Osteocyte (in vitro differentiated cells): ENCODE results near the gene B3GALT6. TPM values are rescaled to one million over a fixed set of nuclear protein-coding genes. Genes with fewer than 3 reads are reported as not detected.
A peak's percentile ranks its signal among the peaks of the same experiment; 100 is the strongest.

Source experiments
- DNase-seq: peaks from one replicate; pipeline ENCODE4 v3.0.0; 2021; ENCODE audit warnings: mixed read lengths; ENCODE audit not compliant: unreplicated experiment; ENCODE audit errors: extremely low spot score
- H3K27ac Mint-ChIP-seq: one replicate; pipeline ENCODE4 v1.8.0; 2021; ENCODE audit warnings: mild to moderate bottlenecking, mixed read lengths; ENCODE audit not compliant: unreplicated experiment
- H3K27me3 Mint-ChIP-seq: one replicate; pipeline ENCODE4 v1.8.0; 2021; ENCODE audit warnings: mixed read lengths; ENCODE audit not compliant: unreplicated experiment
- H3K36me3 Mint-ChIP-seq: one replicate; pipeline ENCODE4 v1.8.0; 2021; ENCODE audit warnings: mixed read lengths; ENCODE audit not compliant: unreplicated experiment
- H3K4me1 Mint-ChIP-seq: one replicate; pipeline ENCODE4 v1.8.0; 2021; ENCODE audit warnings: mixed read lengths; ENCODE audit not compliant: unreplicated experiment
- H3K4me3 Mint-ChIP-seq: one replicate; pipeline ENCODE4 v1.8.0; 2021; ENCODE audit warnings: mild to moderate bottlenecking, moderate library complexity, mixed read lengths; ENCODE audit not compliant: unreplicated experiment
- H3K9me3 Mint-ChIP-seq: one replicate; pipeline ENCODE4 v1.8.0; 2021; ENCODE audit warnings: mixed read lengths; ENCODE audit not compliant: unreplicated experiment
- CTCF ChIP-seq: fragments of 200-600 bp; sonication (generic); IDR thresholded peaks from 2 replicates; pipeline ENCODE4 v1.5.0; 2021; ENCODE audit warnings: antibody characterized with exemption, mild to moderate bottlenecking, moderate library complexity
- total RNA-seq: library from RNA; stranded (reverse); gene quantifications from 2 replicates; pipeline ENCODE4 v1.2.1, GENCODE V29; 2021

Gene B3GALT6
- total RNA-seq, 1 donor from 2014 or later, result 38.6 TPM

GRCh38 chr1:1235016-1235744 lies 3.1 kb downstream of the B3GALT6 start:
- Mint-ChIP-seq H3K36me3 (peaks cover 6% of the 10 kb centered on the region), H3K27ac (peak overlapping the region; percentile 7), H3K9me3 (no peaks in the 10 kb centered on the region), H3K27me3 (no peaks in the 10 kb centered on the region), H3K4me1 (peaks cover 43% of the 10 kb centered on the region), H3K4me3 (no peak overlapping the region)
- no peak for TF ChIP-seq CTCF
- no peak for DNase-seq

GRCh38 chr1:1236176-1236763 lies 4.2 kb downstream of the B3GALT6 start:
- H3K4me3 Mint-ChIP-seq, result no peak overlapping the region
- H3K9me3 Mint-ChIP-seq, result no peaks in the 10 kb centered on the region
- peaks cover 36% of the 10 kb centered on the region for H3K4me1 Mint-ChIP-seq
- H3K36me3 Mint-ChIP-seq, result peaks cover 6% of the 10 kb centered on the region
- H3K27ac Mint-ChIP-seq, result no peak overlapping the region
- no peak for DNase-seq
- TF ChIP-seq CTCF, result no peak
- H3K27me3 Mint-ChIP-seq, result no peaks in the 10 kb centered on the region

DNA sequence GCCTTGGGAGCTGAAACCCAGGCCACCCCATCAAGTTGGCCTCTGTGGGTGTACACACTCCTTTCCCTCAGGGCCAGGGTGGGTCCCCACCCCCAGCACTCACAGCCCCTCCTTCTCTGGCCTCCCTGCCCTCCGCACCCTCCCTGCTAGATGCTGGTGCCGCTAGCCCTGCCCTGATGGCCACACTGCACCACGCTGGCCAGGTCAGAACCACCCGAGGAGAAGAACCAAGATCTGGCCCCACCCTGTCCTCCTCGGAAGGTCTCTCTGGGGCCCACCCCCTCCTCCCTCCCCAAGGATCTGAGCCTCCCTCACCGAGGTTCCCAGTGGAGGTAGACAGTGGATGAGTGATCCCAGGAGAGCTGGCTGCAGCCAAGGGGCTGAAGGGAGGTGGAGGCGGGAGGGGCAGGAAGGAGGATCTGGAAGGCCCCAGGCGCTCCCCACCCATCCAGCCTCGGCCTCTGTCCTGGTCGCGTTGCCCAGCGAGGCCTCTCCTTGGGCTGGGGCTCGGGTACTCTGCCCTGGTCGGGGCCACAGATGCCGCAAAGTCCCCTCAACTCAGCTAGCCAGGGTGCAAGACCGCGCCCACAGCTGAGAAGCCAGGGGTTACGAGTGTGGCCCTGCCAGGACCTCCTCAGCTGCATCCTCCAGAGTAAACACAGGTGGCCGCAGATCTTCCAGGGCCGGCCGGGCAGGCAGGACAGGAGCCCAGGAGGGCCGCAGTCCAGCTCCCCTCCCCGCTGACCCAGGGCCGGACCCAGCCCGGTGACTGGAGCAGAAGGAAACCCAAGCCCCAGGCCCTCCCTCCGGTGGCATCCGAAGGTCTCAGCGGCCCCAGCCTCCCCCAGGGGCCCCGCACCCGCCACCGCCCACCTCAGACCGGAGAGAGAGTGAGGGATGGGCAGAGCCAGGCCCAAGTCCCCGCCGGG lies 5.2 kb downstream of the B3GALT6 start:
- H3K4me1 Mint-ChIP-seq, result peaks cover 36% of the 10 kb centered on the region
- H3K27ac Mint-ChIP-seq, result peak overlapping the region; percentile 47

DNA sequence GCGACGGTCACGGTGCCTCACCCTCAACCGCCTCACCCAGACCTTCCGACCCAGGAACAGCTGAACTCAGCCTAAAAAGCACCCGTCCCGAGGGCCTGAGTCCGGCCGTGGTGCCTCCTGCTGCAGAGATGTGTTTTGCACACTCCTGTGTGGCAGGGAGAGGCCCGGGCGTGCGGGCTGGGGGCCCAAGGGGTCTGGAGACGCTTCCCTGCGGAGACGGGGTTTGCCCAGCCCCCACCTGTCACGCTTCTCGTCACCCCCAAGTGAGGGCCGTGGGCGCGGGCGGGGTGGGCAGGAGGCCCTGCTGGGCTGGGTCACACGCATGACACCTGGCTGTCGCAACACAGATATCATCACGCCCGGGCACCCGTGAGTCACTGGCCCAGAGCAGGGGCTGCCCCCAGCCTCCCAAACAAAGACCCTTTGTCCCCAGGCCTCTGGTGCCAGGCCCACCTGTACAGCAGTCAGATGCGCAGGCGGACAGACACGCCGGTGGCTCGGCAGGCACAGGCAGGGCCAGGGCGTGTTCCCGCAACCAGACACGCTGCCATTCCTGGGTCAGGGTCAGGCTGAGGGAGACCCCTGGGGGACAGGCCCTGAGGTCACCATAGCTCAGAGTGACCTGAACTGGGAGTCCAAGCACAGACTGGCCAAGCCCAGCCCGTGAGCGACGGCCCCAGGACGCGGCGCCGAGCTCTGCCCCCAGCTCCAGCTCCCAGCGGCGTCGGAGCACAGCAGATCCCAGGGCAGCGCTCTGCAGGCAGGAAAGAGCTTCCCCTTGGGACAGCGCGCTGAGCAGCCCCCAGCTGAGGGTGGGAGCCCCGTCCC lies 6.1 kb downstream of the B3GALT6 start:
- Mint-ChIP-seq H3K27me3 (no peaks in the 10 kb centered on the region), H3K4me3 (no peak overlapping the region), H3K9me3 (no peaks in the 10 kb centered on the region), H3K27ac (no peak overlapping the region), H3K36me3 (peaks cover 6% of the 10 kb centered on the region), H3K4me1 (peaks cover 36% of the 10 kb centered on the region)
- DNase-seq, result no peak
- no peak for TF ChIP-seq CTCF

More for the DNA sequence above, 5.2 kb downstream of the B3GALT6 start:
- H3K4me3 Mint-ChIP-seq, result no peak overlapping the region
- DNase-seq, result no peak
- no peaks in the 10 kb centered on the region for H3K27me3 Mint-ChIP-seq
- H3K36me3 Mint-ChIP-seq, result peaks cover 6% of the 10 kb centered on the region
- no peak for TF ChIP-seq CTCF
- no peaks in the 10 kb centered on the region for H3K9me3 Mint-ChIP-seq
